ENCODE results near the gene OPCML.

DNA sequence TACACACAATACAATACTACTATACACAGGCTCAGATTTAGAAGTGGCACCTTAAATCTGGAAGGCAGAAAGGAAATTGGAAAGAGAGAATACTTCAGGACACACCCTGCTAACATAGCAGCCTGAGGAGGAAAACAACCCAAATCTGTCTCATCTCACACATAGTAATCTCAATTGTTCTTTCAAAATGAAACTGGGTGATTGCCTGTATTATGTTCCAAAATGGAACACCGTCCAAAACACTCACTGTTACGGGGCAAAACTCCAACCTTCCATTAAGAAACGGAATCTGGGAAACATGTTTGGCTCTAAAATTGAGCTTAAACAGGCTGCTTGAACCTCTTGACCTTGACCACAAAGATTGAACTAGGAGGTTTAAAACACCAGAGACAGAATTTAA lies 572.6 kb downstream of the OPCML start:
- TF ChIP-seq, protein P1, sequence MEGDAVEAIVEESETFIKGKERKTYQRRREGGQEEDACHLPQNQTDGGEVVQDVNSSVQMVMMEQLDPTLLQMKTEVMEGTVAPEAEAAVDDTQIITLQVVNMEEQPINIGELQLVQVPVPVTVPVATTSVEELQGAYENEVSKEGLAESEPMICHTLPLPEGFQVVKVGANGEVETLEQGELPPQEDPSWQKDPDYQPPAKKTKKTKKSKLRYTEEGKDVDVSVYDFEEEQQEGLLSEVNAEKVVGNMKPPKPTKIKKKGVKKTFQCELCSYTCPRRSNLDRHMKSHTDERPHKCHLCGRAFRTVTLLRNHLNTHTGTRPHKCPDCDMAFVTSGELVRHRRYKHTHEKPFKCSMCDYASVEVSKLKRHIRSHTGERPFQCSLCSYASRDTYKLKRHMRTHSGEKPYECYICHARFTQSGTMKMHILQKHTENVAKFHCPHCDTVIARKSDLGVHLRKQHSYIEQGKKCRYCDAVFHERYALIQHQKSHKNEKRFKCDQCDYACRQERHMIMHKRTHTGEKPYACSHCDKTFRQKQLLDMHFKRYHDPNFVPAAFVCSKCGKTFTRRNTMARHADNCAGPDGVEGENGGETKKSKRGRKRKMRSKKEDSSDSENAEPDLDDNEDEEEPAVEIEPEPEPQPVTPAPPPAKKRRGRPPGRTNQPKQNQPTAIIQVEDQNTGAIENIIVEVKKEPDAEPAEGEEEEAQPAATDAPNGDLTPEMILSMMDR (IDR thresholded peaks at IDR 0.05) = no peak
- TF ChIP-seq ZFX (IDR thresholded peaks at IDR 0.05; ENCODE audit: borderline replicate concordance) = no peak
